Thyroid gland (tissue), 4 donors: ENCODE data around the gene GPR18.

Source experiments
- POLR2A ChIP-seq, 2 donors: fragments of 450-650 bp; IDR thresholded peaks; one replicate each; pipeline ENCODE4 v1.6.1; 2017; ENCODE audit warnings: antibody characterized with exemption in 2 of 2, mild to moderate bottlenecking in 2 of 2, moderate library complexity in 1 of 2
- TF ChIP-seq, protein P1 (sequence below), 6 experiments: fragments of 200-600 bp in 3 of 6; fragments of 450-650 bp in 3 of 6; sonication (generic) in 3 of 6; IDR thresholded peaks; one replicate each; pipeline ENCODE4 v1.5.1; 2016 to 2019; ENCODE audit warnings: antibody characterized with exemption in 6 of 6, mild to moderate bottlenecking in 2 of 6, inconsistent platforms in 1 of 6, moderate library complexity in 1 of 6

DNA sequence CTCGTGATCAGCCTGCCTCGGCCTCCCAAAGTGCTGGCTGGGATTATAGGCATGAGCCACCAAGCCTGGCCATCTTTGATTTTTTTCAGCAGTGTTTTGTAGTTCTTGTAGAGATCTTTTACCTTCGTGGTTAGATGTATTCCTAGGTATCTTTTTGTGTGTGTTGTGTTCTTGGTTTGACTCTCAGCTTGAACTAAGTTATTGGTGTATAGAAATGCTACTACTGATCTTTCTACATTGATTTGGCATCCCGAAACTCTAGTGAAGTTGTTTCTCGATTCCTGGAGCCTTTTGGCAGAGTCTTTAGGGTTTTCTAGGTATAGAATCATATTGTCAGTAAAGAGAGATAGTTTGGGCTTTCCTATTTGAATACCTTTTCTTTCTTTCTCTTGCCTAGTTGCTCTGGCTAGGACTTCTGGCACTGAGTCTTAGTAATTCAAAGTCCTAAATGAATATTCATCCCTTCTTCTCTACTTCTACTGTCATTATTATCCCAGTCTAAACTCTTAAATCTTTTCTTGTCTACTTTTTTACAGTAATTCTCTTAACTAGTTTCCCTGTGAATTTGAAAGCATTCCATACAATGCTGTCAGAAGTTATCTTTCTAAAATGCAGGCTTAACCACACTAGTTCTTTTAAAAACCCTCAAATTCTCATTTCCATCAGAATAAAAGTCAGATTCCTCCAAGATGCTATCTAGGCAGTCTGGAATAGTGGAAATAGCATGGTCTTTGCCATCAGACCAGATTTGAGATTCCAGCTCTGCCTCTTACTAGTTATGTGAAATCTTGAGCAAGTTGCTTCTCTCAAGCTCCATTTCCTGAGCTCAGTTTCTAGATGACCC lies 7.0 kb downstream of the GPR18 start:
- TF ChIP-seq, protein P1, sequence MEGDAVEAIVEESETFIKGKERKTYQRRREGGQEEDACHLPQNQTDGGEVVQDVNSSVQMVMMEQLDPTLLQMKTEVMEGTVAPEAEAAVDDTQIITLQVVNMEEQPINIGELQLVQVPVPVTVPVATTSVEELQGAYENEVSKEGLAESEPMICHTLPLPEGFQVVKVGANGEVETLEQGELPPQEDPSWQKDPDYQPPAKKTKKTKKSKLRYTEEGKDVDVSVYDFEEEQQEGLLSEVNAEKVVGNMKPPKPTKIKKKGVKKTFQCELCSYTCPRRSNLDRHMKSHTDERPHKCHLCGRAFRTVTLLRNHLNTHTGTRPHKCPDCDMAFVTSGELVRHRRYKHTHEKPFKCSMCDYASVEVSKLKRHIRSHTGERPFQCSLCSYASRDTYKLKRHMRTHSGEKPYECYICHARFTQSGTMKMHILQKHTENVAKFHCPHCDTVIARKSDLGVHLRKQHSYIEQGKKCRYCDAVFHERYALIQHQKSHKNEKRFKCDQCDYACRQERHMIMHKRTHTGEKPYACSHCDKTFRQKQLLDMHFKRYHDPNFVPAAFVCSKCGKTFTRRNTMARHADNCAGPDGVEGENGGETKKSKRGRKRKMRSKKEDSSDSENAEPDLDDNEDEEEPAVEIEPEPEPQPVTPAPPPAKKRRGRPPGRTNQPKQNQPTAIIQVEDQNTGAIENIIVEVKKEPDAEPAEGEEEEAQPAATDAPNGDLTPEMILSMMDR (IDR thresholded peaks at IDR 0.05), result no peak
- TF ChIP-seq POLR2A (IDR thresholded peaks at IDR 0.05), result no peak
